IPS DF 19.7 (cell line): ENCODE results near the gene NECTIN2.
"Not testable (repeated sequence)": the region's sequence is repeated elsewhere in the genome, so short reads cannot be mapped to it uniquely, and the experiment has no call there.

Experiments used
- DNase-seq: peaks from one replicate; pipeline ENCODE4 v3.0.0-alpha.2; 2013; ENCODE audit warnings: low read depth, low spot score

NECTIN2 gene

GRCh38 chr19:44908074-44908835 is 62.2 kb downstream of the NECTIN2 start:
- no peak for DNase-seq

- no peak for DNase-seq
Measured at GRCh38 chr19:44908836-44909261, 62.8 kb downstream of the NECTIN2 start.

GRCh38 chr19:44909775-44910174 is 63.7 kb downstream of the NECTIN2 start:
- no peak for DNase-seq

DNA sequence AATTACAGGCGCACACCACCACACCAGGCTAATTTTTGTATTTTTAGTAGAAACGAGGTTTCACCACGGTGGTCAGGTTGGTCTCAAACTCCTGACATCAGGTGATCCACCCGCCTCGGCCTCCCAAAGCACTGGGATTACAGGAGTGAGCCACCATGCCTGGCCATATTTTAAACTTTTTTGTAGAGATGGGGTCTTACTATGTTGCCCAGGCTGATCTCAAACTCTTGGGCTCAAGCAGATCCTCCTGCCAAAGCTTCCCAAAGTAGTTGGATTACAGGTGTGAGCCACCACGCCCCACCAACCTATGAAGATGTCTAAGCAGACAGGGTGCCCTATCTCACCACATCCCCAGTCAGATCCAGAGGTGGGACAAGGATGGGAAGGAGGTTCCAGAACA is 65.8 kb downstream of the NECTIN2 start:
- not testable (repeated sequence) for DNase-seq

- no peak for DNase-seq
Measured at GRCh38 chr19:44912854-44913253, 66.8 kb downstream of the NECTIN2 start.

DNA sequence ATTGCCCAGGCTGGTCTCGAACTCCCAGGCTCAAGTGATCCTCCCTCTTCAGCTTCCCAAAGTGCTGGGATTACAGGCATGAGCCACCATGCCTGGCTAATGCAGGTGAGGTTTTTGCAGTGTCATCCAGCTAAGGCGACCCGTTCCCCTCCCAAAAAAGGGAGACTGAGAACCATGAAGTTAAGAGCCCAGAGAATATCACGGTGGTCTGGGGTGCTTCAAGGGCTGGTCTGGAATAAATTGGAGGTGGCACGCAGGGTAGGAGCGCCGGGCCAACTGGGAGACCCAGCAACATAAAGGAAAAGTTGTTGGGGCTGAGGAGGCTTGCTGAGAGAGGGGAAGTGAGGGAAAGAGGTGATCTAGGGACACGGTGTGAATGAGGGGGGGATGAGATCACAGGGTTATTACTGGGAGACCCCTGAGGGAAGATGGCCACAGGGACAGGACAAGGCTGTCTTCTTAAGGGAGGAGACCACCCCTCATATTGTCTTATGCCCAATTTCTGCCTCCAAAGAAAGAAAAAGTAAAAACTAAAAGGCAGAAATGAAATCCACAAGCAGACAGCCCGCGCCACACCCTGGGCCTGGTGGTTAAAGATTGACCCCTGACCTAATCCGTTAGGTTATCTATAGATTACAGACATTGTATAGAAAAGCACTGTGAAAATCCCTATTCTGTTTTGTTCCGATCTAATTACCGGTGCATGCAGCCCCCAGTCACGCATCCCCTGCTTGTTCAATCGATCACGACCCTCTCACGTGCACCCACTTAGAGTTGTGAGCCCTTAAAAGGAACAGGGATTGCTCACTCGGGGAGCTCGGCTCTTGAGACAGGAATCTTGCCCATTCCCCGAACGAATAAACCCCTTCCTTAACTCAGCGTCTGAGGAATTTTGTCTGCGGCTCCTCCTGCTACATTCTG is 67.7 kb downstream of the NECTIN2 start:
- DNase-seq: not testable (repeated sequence)

DNA sequence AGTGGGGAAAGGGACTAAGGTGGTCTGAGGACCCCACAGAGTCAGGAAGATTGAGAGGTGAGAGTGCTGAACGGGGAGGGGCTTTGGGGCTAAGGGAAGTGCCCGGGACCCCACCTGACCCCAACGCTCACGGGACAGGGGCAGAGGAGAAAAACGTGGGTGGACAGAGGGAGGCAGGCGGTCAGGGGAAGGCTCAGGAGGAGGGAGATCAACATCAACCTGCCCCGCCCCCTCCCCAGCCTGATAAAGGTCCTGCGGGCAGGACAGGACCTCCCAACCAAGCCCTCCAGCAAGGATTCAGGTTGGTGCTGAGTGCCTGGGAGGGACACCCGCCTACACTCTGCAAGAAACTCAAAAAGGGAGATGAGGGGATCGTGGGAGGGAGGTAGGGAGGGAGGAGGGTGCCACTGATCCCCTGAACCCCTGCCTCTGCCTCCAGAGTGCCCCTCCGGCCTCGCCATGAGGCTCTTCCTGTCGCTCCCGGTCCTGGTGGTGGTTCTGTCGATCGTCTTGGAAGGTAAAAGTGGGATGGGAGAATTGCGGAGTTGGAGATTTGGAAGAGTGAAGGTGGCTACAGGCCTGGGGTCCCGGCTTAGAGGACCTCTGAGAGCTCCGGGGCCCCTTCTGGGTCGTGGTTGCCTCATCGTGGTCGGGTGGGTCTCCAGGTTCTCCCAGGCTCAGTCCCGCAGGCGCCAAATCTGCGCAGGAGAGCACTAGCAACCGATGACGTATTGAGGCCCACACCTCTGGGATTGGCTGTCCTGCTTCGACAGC is 68.5 kb downstream of the NECTIN2 start, which contains the start of gene APOC1:
TSS of gene APOC1 (plus strand) at position 176 of the 774 bp plus-strand sequence. CDS start at position 460, 284 bp downstream.
- DNase-seq: not testable (repeated sequence)

DNA sequence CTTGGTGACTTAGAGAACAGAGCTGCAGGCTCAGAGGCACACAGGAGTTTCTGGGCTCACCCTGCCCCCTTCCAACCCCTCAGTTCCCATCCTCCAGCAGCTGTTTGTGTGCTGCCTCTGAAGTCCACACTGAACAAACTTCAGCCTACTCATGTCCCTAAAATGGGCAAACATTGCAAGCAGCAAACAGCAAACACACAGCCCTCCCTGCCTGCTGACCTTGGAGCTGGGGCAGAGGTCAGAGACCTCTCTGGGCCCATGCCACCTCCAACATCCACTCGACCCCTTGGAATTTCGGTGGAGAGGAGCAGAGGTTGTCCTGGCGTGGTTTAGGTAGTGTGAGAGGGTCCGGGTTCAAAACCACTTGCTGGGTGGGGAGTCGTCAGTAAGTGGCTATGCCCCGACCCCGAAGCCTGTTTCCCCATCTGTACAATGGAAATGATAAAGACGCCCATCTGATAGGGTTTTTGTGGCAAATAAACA is 78.2 kb downstream of the NECTIN2 start:
- DNase-seq: no peak

GRCh38 chr19:44925114-44925891 is 79.2 kb downstream of the NECTIN2 start:
- no peak for DNase-seq

- not testable (repeated sequence) for DNase-seq
Measured at GRCh38 chr19:44926245-44927077, 80.4 kb downstream of the NECTIN2 start.

DNA sequence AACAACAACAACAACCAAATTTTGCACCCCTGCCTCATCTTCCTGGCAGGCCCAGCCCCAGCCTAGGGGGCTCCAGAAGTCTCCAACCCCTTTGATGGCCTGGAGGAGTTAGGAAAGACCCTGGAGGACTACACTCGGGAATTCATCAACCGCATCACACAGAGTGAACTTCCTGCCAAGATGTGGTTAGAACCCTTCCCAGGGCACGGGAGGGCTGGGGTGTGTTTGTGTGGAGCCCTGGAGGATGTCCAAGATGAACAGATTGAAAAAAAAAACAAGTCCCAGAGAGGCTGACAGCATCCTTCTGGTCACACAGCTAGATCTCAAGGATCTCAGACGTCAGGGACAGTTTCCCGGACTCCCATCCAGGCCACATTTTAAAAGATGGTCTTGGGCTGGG is 81.6 kb downstream of the NECTIN2 start:
- DNase-seq: no peak

GRCh38 chr19:44930088-44930487 is 84.0 kb downstream of the NECTIN2 start:
- DNase-seq: no peak

DNA sequence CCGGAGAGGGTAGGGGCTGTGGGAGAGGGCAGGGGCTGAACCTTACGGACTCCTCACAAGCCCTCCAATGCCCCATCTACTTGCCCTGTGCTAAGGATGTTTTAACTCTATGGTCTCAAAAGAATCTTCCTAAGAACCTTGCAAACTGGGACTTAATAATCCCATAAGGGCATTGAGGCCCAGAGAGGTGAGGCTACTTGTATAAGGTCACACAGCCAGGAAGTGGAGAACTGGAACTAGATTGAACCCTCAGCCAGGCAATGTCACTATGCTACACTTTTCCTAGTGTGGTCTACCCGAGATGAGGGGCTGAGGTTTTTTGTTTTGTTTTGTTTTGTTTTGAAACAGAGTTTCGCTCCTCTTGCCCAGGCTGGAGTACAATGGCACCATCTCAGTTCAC is 85.4 kb downstream of the NECTIN2 start:
- DNase-seq: no peak
